PC-3 (cell line): Measurements from ENCODE around the gene ABRAXAS1.

Experiments used
- EZH2 ChIP-seq: fragments of 300-600 bp; sonication (generic); IDR thresholded peaks from one replicate; pipeline ENCODE4 v1.6.1; 2017; ENCODE audit warnings: antibody characterized with exemption, mild to moderate bottlenecking, low read length; ENCODE audit not compliant: unreplicated experiment
- EZH2phosphoT487 ChIP-seq: fragments of 300-600 bp; sonication (generic); IDR thresholded peaks from 2 replicates; pipeline ENCODE4 v1.6.1; 2018; ENCODE audit warnings: mild to moderate bottlenecking, antibody characterized with exemption, low read length, borderline replicate concordance
- TF ChIP-seq, protein P1 (sequence below): fragments of 300-600 bp; sonication (generic); conservative IDR thresholded peaks from 2 replicates; pipeline ENCODE4 v1.5.1; 2017; ENCODE audit warnings: antibody characterized with exemption, low read depth, mild to moderate bottlenecking, low read length

DNA sequence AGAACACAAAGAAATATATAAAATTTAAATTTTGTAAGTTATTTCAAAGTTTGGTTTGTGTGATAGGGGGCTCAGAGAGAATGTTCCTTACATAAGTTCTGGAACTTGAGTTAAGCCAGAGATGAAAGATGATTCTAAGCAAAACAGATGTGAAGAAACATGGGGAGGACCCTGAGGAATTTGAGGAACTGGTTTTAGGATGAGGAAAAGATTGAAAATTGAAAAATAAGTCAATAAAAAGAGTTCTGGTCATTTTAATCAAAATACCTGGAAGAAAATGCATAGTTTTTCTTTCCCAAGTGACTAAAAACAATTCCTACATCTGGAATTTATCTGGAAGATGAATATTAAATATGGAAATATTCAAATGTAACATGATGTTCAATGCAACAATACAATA lies 66.7 kb downstream of the ABRAXAS1 start:
- TF ChIP-seq, protein P1, sequence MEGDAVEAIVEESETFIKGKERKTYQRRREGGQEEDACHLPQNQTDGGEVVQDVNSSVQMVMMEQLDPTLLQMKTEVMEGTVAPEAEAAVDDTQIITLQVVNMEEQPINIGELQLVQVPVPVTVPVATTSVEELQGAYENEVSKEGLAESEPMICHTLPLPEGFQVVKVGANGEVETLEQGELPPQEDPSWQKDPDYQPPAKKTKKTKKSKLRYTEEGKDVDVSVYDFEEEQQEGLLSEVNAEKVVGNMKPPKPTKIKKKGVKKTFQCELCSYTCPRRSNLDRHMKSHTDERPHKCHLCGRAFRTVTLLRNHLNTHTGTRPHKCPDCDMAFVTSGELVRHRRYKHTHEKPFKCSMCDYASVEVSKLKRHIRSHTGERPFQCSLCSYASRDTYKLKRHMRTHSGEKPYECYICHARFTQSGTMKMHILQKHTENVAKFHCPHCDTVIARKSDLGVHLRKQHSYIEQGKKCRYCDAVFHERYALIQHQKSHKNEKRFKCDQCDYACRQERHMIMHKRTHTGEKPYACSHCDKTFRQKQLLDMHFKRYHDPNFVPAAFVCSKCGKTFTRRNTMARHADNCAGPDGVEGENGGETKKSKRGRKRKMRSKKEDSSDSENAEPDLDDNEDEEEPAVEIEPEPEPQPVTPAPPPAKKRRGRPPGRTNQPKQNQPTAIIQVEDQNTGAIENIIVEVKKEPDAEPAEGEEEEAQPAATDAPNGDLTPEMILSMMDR, result no peak
- TF ChIP-seq EZH2, result no peak
- TF ChIP-seq EZH2phosphoT487, result no peak
